ENCODE results near the gene YDJC. TPM values are rescaled to one million over a fixed set of nuclear protein-coding genes. Genes with fewer than 3 reads are reported as not detected.

Gene YDJC
- total RNA-seq, 2 experiments from 2014 or later: 59.0 to 81.1 TPM

DNA sequence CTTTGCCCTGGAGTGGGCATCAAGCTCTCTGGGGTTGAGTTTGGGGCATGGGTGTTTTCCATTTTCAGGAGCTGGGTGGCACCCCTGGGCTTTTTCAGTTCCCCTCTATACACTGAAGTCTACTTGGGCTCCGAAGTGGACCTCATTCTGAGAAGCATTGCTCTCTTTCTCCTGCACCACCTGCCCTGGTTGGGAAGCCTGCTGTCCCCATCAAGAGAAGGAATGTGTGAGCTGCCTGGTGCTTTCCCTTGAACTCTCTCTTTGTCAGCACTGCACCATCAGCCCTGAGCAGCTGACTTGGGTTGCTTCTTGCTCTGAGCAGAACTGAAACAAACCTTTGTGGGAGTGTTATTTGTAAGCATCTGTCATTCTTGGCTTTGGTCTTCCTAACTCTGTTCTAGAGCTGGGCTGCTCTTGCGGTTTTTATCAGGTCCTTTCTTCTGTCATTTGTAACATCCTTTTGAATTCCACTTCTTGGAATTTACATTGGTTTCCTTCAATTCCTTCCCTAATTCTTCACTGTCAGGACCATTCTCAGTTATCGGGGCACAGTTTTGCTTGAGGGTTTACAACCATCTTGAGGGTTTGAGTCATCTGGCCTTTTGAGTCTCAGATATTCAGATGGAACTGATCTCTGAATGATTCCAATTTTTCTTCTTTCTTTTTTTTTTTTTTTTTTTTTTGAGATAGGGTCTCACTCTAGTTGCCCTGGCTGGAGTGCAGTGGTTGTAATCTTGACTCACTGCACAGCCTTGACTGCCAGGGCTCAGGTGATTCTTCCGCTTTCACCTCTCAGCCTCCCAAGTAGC lies 41.8 kb downstream of the YDJC start:
- intact Hi-C loops (cut with micrococcal nuclease; ENCODE audit: unreplicated experiment): loop anchor here (2.0 kb wide), 1 partner anchor 19 kb away; no protein-coding TSS in a partner anchor
- H3K4me2 ChIP-seq (ENCODE audit: low read length): peak overlapping the region; percentile 67

DNA sequence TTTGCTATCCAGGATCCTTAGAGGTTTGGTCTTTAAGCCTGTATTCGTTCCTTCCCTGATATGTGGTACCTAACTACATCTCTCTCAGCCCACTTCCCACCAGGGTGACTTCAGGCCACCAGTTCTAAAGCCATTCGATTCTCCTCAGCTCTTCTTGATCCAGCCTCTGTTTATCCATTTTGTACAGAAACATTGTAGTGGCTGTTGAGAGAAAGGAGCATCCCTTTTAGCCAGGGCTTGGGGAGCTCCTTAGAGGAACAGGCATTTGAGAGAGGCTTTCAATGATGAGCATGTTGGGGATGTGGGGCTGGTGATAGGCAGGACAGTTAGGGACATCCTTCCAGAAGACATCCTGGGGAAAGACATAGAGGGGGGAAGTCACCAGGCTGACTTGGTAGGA lies 44.4 kb downstream of the YDJC start:
- DNase-seq (ENCODE audit: low spot score): no peak
- no peak overlapping the region for H2AFZ ChIP-seq (ENCODE audit: low read length)
- no peaks in the 10 kb centered on the region for H3K9me3 ChIP-seq (ENCODE audit: low read length)
- peaks cover 70% of the 10 kb centered on the region for H3K4me1 ChIP-seq (ENCODE audit: insufficient read depth, low read length, poor library complexity, severe bottlenecking)
- H4K20me1 ChIP-seq (ENCODE audit: insufficient read depth, low read length): peaks cover 9% of the 10 kb centered on the region
- no peak for TF ChIP-seq EZH2phosphoT487 (IDR thresholded peaks at IDR 0.05; ENCODE audit: borderline replicate concordance, low read depth, low read length)
- TF ChIP-seq, protein P1, sequence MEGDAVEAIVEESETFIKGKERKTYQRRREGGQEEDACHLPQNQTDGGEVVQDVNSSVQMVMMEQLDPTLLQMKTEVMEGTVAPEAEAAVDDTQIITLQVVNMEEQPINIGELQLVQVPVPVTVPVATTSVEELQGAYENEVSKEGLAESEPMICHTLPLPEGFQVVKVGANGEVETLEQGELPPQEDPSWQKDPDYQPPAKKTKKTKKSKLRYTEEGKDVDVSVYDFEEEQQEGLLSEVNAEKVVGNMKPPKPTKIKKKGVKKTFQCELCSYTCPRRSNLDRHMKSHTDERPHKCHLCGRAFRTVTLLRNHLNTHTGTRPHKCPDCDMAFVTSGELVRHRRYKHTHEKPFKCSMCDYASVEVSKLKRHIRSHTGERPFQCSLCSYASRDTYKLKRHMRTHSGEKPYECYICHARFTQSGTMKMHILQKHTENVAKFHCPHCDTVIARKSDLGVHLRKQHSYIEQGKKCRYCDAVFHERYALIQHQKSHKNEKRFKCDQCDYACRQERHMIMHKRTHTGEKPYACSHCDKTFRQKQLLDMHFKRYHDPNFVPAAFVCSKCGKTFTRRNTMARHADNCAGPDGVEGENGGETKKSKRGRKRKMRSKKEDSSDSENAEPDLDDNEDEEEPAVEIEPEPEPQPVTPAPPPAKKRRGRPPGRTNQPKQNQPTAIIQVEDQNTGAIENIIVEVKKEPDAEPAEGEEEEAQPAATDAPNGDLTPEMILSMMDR (conservative IDR thresholded peaks at IDR 0.05; ENCODE audit: low read length): no peak
- no peak overlapping the region for H3K27ac ChIP-seq (ENCODE audit: low read depth, low read length, poor library complexity, severe bottlenecking)
- intact Hi-C loops (cut with micrococcal nuclease; ENCODE audit: unreplicated experiment): no loop called here
- H3K79me2 ChIP-seq (ENCODE audit: insufficient read depth, low read depth, low read length): peaks cover 99% of the 10 kb centered on the region
- no peak overlapping the region for H3K4me3 ChIP-seq (ENCODE audit: low read depth, low read length, poor library complexity, severe bottlenecking)
- no peaks in the 10 kb centered on the region for H3K9me2 ChIP-seq (ENCODE audit: insufficient read depth, low read length)
- POLR2A ChIA-PET: interaction anchor here (0.6 kb wide), 1 partner anchor 12 kb away, joined by 4 read pairs; no protein-coding TSS in a partner anchor
- CTCF ChIA-PET (ENCODE audit: unreplicated experiment): interaction anchor here (0.6 to 0.9 kb wide), 2 partner anchors 13 to 129 kb away, joined by 3 read pairs; no protein-coding TSS in a partner anchor
- no peak overlapping the region for H3K4me2 ChIP-seq (ENCODE audit: low read length)
- H3K36me3 ChIP-seq (ENCODE audit: insufficient read depth, low read length): peaks cover 46% of the 10 kb centered on the region
- no TSS peak for BruUV-seq (replicated peaks)

More for the DNA sequence above, 41.8 kb downstream of the YDJC start:
- peaks cover 31% of the 10 kb centered on the region for H4K20me1 ChIP-seq (ENCODE audit: insufficient read depth, low read length)
- peak overlapping the region; percentile 84 for H3K27ac ChIP-seq (ENCODE audit: low read depth, low read length, poor library complexity, severe bottlenecking)
- no peaks in the 10 kb centered on the region for H3K9me3 ChIP-seq (ENCODE audit: low read length)
- CTCF ChIA-PET (ENCODE audit: unreplicated experiment): interaction anchor here (0.6 to 1.0 kb wide), 4 partner anchors 29 to 55 kb away, joined by 3 read pairs; partner anchors contain the start of genes CCDC116 and SDF2L1
- no peaks in the 10 kb centered on the region for H3K9me2 ChIP-seq (ENCODE audit: insufficient read depth, low read length)
- no peak overlapping the region for H2AFZ ChIP-seq (ENCODE audit: low read length)
- H3K36me3 ChIP-seq (ENCODE audit: insufficient read depth, low read length): peaks cover 58% of the 10 kb centered on the region
- TF ChIP-seq, protein P1 (conservative IDR thresholded peaks at IDR 0.05; ENCODE audit: low read length): no peak
- TF ChIP-seq EZH2phosphoT487 (IDR thresholded peaks at IDR 0.05; ENCODE audit: borderline replicate concordance, low read depth, low read length): no peak
- DNase-seq (ENCODE audit: low spot score): peak; percentile 76
- POLR2A ChIA-PET: interaction anchor here (0.6 to 1.7 kb wide), 5 partner anchors 11 to 277 kb away, joined by 3 to 8 read pairs (median 3); no protein-coding TSS in a partner anchor
- H3K79me2 ChIP-seq (ENCODE audit: insufficient read depth, low read depth, low read length): peaks cover 99% of the 10 kb centered on the region
- peak overlapping the region; percentile 35 for H3K4me3 ChIP-seq (ENCODE audit: low read depth, low read length, poor library complexity, severe bottlenecking)
- no TSS peak for BruUV-seq (replicated peaks)
- peaks cover 67% of the 10 kb centered on the region for H3K4me1 ChIP-seq (ENCODE audit: insufficient read depth, low read length, poor library complexity, severe bottlenecking)
